Activated B cell treated with CpG ODN at 0.5 μM for 24 hours (primary cell): ENCODE results near the gene MAPKAPK2. TPM values are rescaled to one million over a fixed set of nuclear protein-coding genes. Genes with fewer than 3 reads are reported as not detected.
"Not testable (repeated sequence)": the region's sequence is repeated elsewhere in the genome, so short reads cannot be mapped to it uniquely, and the experiment has no call there.

Source experiments
- ATAC-seq: fragments of 200-7000 bp; cut with Tn5 transposase; one replicate; pipeline ENCODE4 v1.10.0; 2021; ENCODE audit warnings: low read depth, mild to moderate bottlenecking, moderate library complexity
- CTCF ChIA-PET: fragments of 350-600 bp; sonication (Branson Sonifier 250); formaldehyde crosslinking; loops from one replicate; lab custom pipeline; 2021; ENCODE audit warnings: antibody characterized with exemption; lab: Charles Lee
- POLR2A ChIA-PET: fragments of 350-600 bp; sonication (Branson Sonifier 250); formaldehyde crosslinking; loops from one replicate; lab custom pipeline; 2021; ENCODE audit warnings: antibody characterized with exemption; lab: Charles Lee
- DNase-seq: peaks from one replicate; pipeline ENCODE4 v3.0.0; 2022
- H3K27ac Mint-ChIP-seq: one replicate; pipeline ENCODE4 v1.8.0; 2020; ENCODE audit warnings: mixed read lengths
- H3K27me3 Mint-ChIP-seq: one replicate; pipeline ENCODE4 v1.8.0; 2021; ENCODE audit warnings: mixed read lengths
- H3K36me3 Mint-ChIP-seq: one replicate; pipeline ENCODE4 v1.8.0; 2021; ENCODE audit warnings: low read depth, mixed read lengths
- H3K4me1 Mint-ChIP-seq: one replicate; pipeline ENCODE4 v1.8.0; 2021; ENCODE audit warnings: mixed read lengths
- H3K4me3 Mint-ChIP-seq: one replicate; pipeline ENCODE4 v1.8.0; 2020; ENCODE audit warnings: mild to moderate bottlenecking, mixed read lengths
- H3K9me3 Mint-ChIP-seq: one replicate; pipeline ENCODE4 v1.8.0; 2020; ENCODE audit warnings: mixed read lengths
- CTCF ChIP-seq: fragments of 200-600 bp; IDR thresholded peaks from one replicate; pipeline ENCODE4 v1.8.0; 2022; ENCODE audit warnings: antibody characterized with exemption, mild to moderate bottlenecking
- intact Hi-C: fragments of 100-400 bp; cut with micrococcal nuclease; formaldehyde crosslinking; loops from one replicate; pipeline ENCODE4 v1.15.1; 2024
- total RNA-seq: library from RNA; stranded (reverse); gene quantifications from 2 replicates; pipeline ENCODE4 v1.2.3, GENCODE V29; 2022

MAPKAPK2 gene
- total RNA-seq, 1 donor from 2014 or later = 72.1 TPM

DNA sequence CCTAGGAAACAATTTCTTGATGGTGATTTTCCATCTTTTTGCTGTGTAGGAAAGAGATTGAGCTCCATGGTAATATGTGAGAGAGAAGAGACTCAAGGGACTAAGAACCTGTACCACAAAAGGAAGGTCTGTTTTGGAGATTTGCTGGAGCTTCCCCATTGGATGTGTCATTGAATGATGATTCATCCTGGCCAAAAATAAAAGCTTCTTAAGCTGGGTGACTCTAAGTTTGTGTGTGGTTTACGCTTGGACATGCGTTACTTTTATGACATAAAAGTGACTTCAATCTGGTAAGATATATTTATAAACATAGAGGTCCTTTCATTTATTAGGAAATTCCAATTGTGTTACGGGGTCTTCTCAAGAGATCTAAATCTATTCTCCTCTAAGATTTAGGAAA is 68.4 kb downstream of the MAPKAPK2 start:
- no peak overlapping the region for H3K27ac Mint-ChIP-seq

GRCh38 chr1:206754011-206754410 is 69.3 kb downstream of the MAPKAPK2 start:
- H3K27me3 Mint-ChIP-seq = no peaks in the 10 kb centered on the region
- H3K4me1 Mint-ChIP-seq = peaks cover 6% of the 10 kb centered on the region
- ChIA-PET POLR2A (no interaction called here), CTCF (no interaction called here)
- TF ChIP-seq CTCF = no peak
- ATAC-seq (no peak), DNase-seq (no peak)
- H3K27ac Mint-ChIP-seq = no peak overlapping the region
- H3K9me3 Mint-ChIP-seq = no peaks in the 10 kb centered on the region
- no peaks in the 10 kb centered on the region for H3K36me3 Mint-ChIP-seq
- intact Hi-C loops = no loop called here
- H3K4me3 Mint-ChIP-seq = no peak overlapping the region

More for the DNA sequence above, 68.4 kb downstream of the MAPKAPK2 start:
- DNase-seq = no peak
- CTCF ChIA-PET = no interaction called here
- no peaks in the 10 kb centered on the region for H3K36me3 Mint-ChIP-seq
- no peaks in the 10 kb centered on the region for H3K9me3 Mint-ChIP-seq
- POLR2A ChIA-PET = interaction anchor here (0.8 kb wide), 1 partner anchor 81 kb away, joined by 10 read pairs; no protein-coding TSS in a partner anchor
- H3K4me3 Mint-ChIP-seq = no peak overlapping the region
- no peak for ATAC-seq
- TF ChIP-seq CTCF = no peak
- peaks cover 6% of the 10 kb centered on the region for H3K4me1 Mint-ChIP-seq
- intact Hi-C loops = no loop called here
- no peaks in the 10 kb centered on the region for H3K27me3 Mint-ChIP-seq

DNA sequence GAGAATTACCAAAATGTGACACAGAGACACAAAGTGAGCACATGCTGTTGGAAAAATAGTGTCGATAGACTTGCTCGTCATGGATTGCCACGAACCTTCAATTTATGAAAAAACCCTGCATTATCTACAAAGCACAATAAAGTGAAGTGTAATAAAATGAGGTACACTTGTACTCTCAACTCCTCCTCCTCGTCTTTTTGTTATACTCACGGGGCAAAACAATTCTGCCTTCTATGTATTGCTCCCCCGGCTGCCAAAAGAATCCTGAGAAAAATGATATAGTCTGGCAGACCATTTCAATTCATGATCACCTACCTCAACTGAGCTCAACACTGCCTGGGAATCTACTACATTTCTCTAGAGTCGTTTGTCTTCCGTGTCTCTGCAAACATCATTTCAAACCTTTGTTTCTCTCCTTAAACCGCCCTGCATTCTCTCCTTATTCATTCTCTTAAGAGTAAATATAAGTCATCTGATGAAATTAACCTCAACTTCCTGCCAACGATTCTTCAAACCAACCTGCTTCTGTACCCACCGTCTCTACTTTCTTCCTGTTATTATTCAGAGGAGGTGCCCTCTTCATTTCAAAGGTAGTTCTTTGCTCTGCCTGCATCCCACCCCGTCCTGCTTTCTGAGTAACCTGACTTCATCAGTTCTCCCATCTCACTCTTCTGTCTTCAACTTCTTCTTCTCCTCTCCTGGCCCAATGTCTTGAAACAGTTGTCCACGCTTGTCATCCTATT is 73.0 kb downstream of the MAPKAPK2 start:
- no peak for TF ChIP-seq CTCF
- intact Hi-C loops = loop anchor here (2.0 kb wide), 1 partner anchor 15 kb away; no protein-coding TSS in a partner anchor

GRCh38 chr1:206760590-206760989 is 75.9 kb downstream of the MAPKAPK2 start:
- H3K4me1 Mint-ChIP-seq = peaks cover 1% of the 10 kb centered on the region
- no peak for TF ChIP-seq CTCF
- ChIA-PET POLR2A (interaction anchor here (0.5 to 0.9 kb wide), 3 partner anchors 16 to 42 kb away, joined by 3 read pairs; no protein-coding TSS in a partner anchor), CTCF (interaction anchor here (0.6 to 2.1 kb wide), 3 partner anchors 10 to 151 kb away, joined by 3 to 9 read pairs (median 3); no protein-coding TSS in a partner anchor)
- H3K36me3 Mint-ChIP-seq = no peaks in the 10 kb centered on the region
- no peak overlapping the region for H3K4me3 Mint-ChIP-seq
- no peaks in the 10 kb centered on the region for H3K27me3 Mint-ChIP-seq
- DNase-seq = no peak
- H3K27ac Mint-ChIP-seq = no peak overlapping the region
- intact Hi-C loops = no loop called here
- peaks cover 2% of the 10 kb centered on the region for H3K9me3 Mint-ChIP-seq
- no peak for ATAC-seq

More for the DNA sequence above, 73.0 kb downstream of the MAPKAPK2 start:
- ChIA-PET CTCF (no interaction called here), POLR2A (interaction anchor here (0.9 kb wide), 1 partner anchor 13 kb away, joined by 3 read pairs; the partner anchor contains the start of gene IL19)
- H3K27me3 Mint-ChIP-seq = no peaks in the 10 kb centered on the region
- no peak overlapping the region for H3K4me3 Mint-ChIP-seq
- no peak overlapping the region for H3K27ac Mint-ChIP-seq
- H3K4me1 Mint-ChIP-seq = peaks cover 6% of the 10 kb centered on the region
- ATAC-seq = peak; percentile 42
- no peak for DNase-seq
- H3K36me3 Mint-ChIP-seq = no peaks in the 10 kb centered on the region
- no peaks in the 10 kb centered on the region for H3K9me3 Mint-ChIP-seq

- peaks cover 8% of the 10 kb centered on the region for H3K4me1 Mint-ChIP-seq
- no peak for TF ChIP-seq CTCF
- ATAC-seq = no peak
- H3K36me3 Mint-ChIP-seq = no peaks in the 10 kb centered on the region
- H3K27ac Mint-ChIP-seq = no peak overlapping the region
- H3K4me3 Mint-ChIP-seq = no peak overlapping the region
- peaks cover 2% of the 10 kb centered on the region for H3K9me3 Mint-ChIP-seq
- CTCF ChIA-PET = interaction anchor here (0.6 to 2.1 kb wide), 3 partner anchors 10 to 150 kb away, joined by 3 to 9 read pairs (median 3); no protein-coding TSS in a partner anchor
- DNase-seq = no peak
- POLR2A ChIA-PET = interaction anchor here (0.5 to 0.9 kb wide), 5 partner anchors 9 to 41 kb away, joined by 3 read pairs; partner anchors contain the start of gene IL19
- intact Hi-C loops = no loop called here
- no peaks in the 10 kb centered on the region for H3K27me3 Mint-ChIP-seq
Observed at GRCh38 chr1:206761159-206761768, 76.6 kb downstream of the MAPKAPK2 start.

DNA sequence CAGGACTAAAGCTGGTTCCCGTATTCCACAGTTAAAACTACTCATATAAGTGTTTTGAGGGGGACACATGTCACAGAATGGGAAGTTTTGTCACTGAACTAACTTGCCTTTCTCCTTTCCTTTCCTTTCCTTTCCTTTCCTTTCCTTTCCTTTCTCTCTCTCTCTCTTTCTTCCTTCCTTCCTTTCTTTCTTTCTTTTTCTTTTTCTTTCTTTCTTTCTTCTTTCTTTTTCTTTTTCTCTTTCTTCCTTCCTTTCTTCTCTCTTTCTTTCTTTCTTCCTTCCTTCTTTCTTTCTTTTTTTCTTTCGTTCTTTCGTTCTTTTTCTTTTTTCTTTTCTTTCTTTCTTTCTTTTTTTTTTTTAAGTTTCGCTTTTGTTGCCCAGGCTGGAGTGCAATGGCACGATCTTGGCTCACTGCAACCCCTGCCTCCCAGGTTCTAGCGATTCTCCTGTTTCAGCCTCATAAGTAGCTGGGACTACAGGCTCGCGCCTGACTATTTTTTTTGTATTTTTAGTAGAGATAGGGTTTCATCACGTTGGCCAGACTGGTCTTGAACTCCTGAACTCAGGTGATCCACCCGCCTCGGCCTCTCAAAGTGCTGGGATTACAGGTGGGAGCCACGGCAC is 78.1 kb downstream of the MAPKAPK2 start:
- CTCF ChIA-PET, H3K27me3 Mint-ChIP-seq, H3K9me3 Mint-ChIP-seq, intact Hi-C loops, H3K4me3 Mint-ChIP-seq, ATAC-seq, H3K27ac Mint-ChIP-seq, H3K36me3 Mint-ChIP-seq, DNase-seq: not testable (repeated sequence)
- H3K4me1 Mint-ChIP-seq = peaks cover 19% of the 10 kb centered on the region
- POLR2A ChIA-PET = interaction anchor here (0.7 kb wide), 2 partner anchors 9 to 12 kb away, joined by 5 to 18 read pairs; partner anchors contain the start of gene IL10
